ENCODE results near the gene CAMTA1.
"Not testable (repeated sequence)": the region's sequence is repeated elsewhere in the genome, so short reads cannot be mapped to it uniquely, and the experiment has no call there.

The CAMTA1 gene

DNA sequence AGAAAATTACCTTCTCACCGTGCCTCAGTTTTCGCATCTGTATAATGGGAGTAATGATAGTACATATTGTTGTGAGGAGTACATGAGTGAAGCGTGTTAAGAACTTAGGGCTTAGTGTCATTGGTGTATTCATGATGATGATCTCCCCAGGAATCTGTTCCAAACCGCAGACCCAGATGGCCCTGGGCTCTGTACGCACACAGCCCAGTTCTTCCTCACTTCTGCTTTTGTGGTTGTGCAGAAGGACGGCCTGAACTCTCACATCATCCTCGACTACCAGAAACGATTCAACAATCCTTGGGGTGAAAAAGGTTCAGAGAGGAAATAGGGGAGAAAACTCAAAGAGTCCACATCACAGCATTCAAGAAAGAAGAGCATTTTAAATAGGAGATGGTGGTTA lies 323.0 kb downstream of the CAMTA1 start:
- DNase-seq (ENCODE audit: low spot score) = no peak

DNA sequence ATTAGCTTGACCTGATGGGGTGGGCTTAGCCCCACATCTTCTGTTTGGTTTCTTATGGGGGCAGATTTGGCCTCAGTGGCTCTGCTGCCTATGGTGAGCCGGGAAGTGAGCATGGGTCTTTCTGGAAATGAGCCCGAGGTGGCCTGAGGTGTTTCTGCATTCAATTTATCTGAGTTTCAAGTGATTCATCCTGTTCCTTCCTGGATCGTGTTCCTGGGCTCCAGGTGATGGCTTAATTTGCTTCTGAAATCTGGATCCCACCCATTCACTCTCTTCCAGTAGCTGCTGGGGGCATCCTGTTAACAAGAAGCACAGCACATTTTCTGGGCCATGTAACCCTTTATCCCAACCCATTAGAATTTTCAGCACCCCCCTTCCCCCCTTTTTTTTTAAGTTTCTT lies 324.6 kb downstream of the CAMTA1 start:
- DNase-seq (ENCODE audit: low spot score) = no peak

GRCh38 chr1:7110321-7110720 lies 325.1 kb downstream of the CAMTA1 start:
- peak; percentile 9 for DNase-seq (ENCODE audit: low spot score)

DNA sequence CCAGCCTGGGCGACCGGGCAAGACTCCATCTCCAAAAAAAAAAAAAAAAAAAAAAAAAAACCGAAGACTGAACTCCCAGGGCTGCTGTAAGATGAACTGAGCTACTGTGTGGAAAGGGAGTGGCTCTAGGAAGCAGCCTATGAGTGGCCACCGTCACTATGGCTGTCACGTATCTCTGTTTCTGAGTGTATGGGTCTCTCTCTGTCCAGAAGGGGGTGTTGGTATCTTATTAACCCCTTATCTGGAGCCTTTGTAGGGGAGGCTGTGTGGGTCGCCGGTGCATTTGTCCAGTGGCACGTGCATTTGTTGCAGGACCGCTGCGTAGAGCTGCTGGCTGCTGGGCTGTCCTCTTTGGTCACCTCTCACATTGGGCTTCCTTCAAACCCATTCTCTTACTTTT lies 326.6 kb downstream of the CAMTA1 start:
- no peak for DNase-seq (ENCODE audit: low spot score)

DNA sequence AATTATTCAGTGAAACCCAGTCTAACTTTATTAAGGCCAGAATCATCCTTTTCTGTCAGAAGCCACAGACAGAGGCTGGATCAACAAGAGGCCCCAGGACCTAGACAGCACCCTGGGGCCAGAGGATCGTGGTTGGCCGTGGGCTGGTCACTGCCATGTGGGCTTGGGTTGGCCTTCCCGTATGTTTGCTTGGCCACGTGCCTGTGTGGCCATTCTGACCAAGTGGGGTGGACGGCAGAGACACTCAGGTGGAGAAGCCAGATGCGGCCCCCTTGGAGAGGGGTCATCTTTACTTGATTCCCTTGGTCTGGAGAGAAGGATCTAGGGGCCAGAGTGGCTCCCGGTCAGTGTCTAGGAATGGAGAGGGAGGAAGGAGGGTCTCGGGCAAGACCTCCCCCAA lies 327.9 kb downstream of the CAMTA1 start:
- DNase-seq (ENCODE audit: low spot score) = no peak

GRCh38 chr1:7113822-7114221 lies 328.6 kb downstream of the CAMTA1 start:
- DNase-seq (ENCODE audit: low spot score) = no peak

DNA sequence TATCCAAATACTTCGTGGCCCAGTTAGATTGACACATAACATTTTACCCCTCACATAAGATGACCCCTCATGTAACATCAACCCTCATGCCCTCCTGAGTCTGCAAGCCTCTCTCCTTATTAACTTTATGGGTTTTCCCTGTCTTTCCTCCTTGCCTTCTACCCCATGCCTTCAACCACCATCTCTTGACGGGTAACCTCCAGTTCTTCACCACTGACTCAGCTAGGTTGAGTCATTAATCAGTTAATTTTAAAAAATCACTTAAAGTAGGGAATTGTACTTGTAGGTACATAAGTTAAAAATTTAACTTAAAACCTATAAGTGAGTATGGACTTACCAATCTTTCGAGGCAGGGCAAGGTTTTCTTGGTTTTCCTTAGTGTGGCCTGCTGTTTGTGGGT lies 330.7 kb downstream of the CAMTA1 start:
- DNase-seq (ENCODE audit: low spot score) = no peak

DNA sequence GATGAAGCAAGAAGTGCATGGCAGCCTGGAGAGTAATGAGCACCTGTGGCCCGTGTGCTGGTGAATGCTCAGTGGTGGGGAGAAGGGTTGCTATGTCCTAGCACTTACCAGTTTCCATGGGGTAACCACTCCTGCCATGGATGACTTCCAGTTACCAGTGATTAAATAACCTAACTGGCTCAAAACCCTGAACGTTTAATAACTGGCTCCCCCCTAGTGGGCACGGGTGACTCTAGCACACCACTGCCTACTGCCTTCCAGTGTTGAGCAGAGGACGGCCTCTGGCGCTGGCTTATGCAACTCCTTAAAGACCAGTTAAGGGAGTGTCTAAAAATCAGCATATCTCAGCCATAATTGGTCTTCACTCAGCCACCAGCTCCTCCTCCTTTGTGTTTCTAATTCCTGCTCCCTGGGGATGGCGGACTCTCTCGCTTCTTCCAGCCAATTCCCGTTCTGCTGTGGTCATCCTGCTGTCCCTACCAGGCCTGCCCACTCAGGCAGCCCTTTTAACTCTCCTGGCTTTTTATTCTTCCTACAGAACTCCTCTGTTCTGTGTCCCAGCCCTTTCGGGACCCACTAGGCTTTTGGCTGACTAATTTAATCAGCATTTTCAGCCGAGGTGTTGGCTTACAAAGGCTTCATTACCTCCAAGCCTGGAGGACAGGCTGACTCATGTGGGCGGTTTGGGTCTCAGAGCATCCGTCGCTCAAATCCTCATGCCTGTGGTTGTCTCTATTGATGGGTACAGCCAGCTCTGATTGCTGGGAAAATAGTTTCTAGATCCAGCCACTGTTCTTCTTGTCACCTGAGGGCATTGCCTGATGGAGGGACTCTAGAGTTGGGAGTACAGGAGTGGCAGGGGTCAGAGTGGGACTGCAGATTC lies 332.4 kb downstream of the CAMTA1 start:
- peak; percentile 18 for DNase-seq (ENCODE audit: low spot score)

- no peak for DNase-seq (ENCODE audit: low spot score)
Observed at GRCh38 chr1:7119156-7119555, 333.9 kb downstream of the CAMTA1 start.

DNA sequence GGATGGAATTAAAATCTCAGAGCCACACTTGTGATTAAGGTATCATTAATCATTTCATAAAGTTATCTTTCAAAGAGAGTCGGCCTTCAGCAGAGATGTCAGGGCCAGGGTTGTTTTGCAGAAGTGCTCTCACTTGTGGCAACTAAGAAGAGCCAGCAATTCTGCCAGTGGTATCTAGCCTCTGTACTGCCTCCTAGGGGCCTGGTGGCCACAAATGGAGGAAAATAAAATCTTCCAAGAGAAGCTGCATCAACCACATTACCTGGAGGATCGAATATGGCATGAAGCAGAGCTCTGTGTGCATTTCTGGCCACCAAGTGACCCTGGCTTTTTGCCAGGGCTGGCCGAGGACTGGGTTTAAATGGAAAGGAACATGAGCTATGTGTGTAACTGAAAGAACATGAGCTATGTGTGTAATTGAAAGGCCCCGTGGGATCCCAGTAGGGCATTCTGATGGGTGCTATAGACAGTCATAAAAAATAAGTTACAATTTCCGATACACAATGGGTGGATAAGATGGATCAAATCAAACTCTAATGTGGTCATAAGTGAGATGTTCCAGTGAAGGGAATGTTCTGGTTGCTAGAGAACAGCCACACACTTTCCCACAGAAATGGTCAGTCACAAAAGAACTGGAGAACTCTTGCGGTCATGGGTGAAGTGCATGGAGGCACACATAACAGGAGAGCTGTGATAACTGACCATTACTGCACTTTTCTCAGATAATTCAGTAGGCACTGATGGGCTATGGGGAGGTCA lies 335.8 kb downstream of the CAMTA1 start:
- DNase-seq (ENCODE audit: low spot score) = no peak

DNA sequence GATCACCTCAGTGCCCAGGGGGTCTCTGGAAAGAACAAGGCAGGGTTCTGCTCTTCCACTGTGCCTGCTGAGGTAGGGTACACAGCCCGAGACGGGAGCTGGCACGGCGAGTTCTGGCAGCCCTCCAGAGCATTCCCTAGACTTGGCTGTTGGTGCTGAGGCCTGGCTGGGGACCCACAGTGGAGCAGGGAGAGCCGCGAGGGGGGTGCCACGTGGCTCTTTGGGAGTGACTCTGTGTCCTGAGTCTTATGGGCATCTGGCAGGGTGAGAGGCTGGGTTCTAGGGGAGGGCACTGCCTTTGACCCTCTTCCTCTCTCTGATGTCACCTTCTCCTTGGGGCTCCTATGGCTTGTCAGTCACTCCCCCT lies 336.4 kb downstream of the CAMTA1 start:
- peak; percentile 67 for DNase-seq (ENCODE audit: low spot score)

DNA sequence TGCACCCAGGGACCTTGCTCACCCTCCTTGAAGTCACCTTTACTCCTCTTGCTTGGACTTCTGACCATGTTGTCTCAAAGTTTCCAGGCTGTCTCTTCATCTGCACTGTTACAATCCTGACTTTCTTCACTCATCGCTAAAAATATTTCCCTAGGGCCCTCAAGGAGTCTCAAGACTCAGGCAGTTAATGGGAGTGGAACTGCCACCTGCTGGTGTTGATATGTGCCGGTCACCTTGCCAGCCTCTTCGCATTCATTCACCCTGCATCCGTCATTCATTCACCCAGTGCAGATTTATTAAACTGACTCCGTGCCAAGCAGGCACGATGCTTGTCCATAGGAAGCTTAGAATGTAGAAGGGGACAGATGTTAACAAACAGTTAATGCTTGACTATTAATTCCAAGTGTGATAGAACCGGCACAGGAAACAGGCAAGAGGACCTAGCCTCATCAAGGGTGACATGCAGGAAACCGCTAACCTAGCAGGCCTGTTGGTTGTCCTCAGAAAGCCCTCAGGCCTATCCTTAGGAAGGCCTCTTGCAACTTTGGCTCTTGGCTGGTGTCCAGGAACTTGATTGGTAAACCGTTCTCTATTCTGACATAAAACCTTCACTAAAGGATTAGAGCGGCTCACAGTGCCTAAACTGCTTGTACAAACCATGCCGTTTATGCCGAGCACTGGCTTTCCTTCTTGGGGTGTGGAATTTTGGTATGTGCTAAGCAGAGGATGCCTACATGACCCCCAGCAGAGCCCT lies 342.2 kb downstream of the CAMTA1 start:
- DNase-seq (ENCODE audit: low spot score) = no peak

- no peak for DNase-seq (ENCODE audit: low spot score)
Observed at GRCh38 chr1:7128293-7128692, 343.0 kb downstream of the CAMTA1 start.

GRCh38 chr1:7130127-7130526 lies 344.9 kb downstream of the CAMTA1 start:
- no peak for DNase-seq (ENCODE audit: low spot score)

DNA sequence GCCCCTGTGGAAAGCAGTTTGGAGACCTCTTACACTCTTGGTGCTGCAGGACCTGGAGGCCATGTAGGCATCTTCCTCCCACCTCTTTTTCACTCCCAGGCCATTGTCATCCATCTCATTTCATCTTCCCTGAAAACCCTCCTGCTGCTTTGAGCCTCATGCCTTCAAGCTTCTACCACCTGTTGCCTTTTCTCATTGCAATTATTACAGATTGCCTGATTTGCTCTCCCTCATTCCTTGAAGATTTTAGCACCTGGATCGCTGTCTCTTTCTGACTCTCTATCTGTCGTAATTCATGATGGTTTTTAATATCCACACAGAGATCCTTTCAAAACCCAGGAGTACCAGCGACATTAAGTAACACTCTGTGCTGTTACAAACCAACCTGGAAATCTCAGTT lies 350.2 kb downstream of the CAMTA1 start:
- DNase-seq (ENCODE audit: low spot score) = no peak

DNA sequence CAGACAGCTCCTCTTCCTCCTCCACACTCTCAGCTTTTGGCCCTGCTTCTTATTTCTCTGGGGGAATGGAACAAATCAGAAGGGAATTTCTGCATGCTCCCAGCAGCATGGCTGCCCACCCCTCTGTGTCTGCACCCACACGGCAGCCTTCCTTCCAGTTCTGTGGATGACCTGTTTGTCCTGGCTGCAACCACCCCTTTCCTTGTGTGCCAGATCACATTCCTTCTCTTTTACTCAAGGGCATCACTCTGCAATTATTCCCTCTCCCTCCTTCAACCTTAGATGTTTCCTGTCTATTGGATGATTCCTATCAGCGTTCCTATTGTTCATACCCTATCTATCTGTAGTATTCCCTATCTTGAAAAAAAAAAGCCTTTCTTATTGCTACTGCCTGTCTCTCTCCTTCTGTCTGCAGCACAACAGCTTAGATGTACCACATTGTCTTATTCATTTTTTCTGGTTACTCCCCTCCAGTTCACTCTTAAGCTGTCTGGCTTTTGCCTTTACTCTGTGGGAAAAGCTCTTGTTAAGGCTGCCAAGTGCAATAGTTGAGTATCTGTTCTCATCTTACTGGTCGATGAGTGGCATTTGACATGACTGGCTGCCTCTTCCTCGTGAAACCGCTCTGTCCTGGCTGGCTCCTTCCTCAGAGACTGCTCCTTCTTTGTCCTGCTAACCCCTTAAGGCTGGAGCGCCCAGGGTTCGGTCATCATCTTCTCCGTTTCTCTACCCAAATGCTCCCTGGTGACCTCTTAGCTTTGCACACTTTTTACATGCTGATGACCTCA lies 351.1 kb downstream of the CAMTA1 start:
- DNase-seq (ENCODE audit: low spot score) = no peak

DNA sequence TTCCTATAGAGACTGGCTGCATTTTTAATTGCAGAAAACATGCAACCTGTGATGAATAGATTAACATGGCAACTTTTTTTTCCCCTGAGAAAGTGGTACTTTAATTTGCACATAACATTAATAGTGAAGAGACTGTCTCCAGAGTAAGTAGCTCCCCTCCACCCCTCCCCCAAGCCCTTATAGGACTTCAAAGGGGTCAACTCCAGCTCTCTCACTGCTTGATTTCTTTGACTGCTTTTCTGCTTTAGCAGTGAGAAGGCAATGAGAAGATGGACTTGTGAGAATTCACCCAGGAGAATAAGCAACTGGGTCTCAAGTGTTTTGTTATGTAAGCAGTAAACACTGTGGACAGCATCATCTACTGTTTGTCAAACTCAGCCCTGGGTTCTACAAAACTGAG lies 355.0 kb downstream of the CAMTA1 start:
- no peak for DNase-seq (ENCODE audit: low spot score)

DNA sequence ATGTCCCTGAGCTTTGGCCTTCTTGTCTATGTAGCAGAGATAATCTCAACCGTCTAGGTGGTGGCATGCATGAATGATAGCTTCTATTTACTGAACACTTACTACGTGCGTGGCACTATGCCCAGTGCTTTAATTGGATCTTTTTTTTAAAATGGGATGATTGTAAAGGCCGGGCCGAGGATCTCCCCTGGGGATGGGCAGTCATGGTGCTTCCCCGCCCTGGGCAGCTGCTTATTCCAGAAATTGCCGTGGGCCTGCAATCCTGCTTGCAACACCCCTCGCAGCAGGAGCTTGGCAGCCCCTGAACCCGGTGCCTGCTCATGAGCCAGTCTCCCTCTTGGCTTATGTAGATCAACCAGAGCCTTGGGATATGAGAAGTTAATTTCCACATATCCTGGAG lies 360.7 kb downstream of the CAMTA1 start:
- no peak for DNase-seq (ENCODE audit: low spot score)

- no peak for DNase-seq (ENCODE audit: low spot score)
Observed at GRCh38 chr1:7146710-7147109, 361.5 kb downstream of the CAMTA1 start.

DNA sequence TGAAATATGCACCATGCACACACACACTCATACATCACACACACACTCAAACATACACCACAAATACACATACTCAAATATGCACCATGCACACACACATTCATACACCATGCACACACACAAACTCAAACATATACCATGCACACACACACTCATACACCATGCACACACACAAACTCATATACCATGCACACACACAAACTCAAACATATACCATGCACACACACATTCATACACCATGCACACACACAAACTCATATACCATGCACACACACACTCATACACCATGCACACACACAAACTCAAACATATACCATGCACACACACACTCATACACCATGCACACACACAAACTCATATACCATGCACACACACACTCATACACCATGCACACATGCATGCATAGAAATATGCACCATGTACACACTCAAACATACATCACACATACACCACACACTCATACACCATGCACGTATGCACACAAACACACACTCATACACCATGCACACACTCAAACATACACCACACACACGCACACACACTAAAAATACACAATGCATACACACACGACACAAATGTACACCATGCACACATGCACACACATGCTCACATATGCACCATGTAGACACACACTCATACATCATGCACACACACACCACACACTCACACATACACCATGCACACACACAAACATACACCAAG lies 362.5 kb downstream of the CAMTA1 start:
- not testable (repeated sequence) for DNase-seq (ENCODE audit: low spot score)

Data from Ammon's horn (tissue), 1 donor.